Activated CD8-positive, alpha-beta T cell treated with anti-CD3 and anti-CD28 coated beads, Interleukin-2, amount 10 ng/mL, durations not matched to agents 7 days and 5 days (primary cell): ENCODE data around the gene PRKAR1A. TPM values are rescaled to one million over a fixed set of nuclear protein-coding genes. Genes with fewer than 3 reads are reported as not detected.
A peak's percentile ranks its signal among the peaks of the same experiment; 100 is the strongest.

Source experiments
- ATAC-seq: fragments of 150-1000 bp; cut with Tn5 transposase; one replicate; pipeline ENCODE4 v1.10.0; 2021; ENCODE audit warnings: moderate library complexity
- CTCF ChIA-PET: fragments of 350-600 bp; sonication (Branson Sonifier 250); formaldehyde crosslinking; loops from one replicate; lab custom pipeline; 2021; ENCODE audit warnings: antibody characterized with exemption; lab: Charles Lee
- POLR2A ChIA-PET: fragments of 350-600 bp; sonication (Branson Sonifier 250); formaldehyde crosslinking; loops from one replicate; lab custom pipeline; 2021; ENCODE audit warnings: antibody characterized with exemption; lab: Charles Lee
- DNase-seq: peaks from one replicate; pipeline ENCODE4 v3.0.0-alpha.2; 2020
- H3K27ac Mint-ChIP-seq: one replicate; pipeline ENCODE4 v1.8.0; 2021; ENCODE audit warnings: mild to moderate bottlenecking, mixed read lengths
- H3K27me3 Mint-ChIP-seq: one replicate; pipeline ENCODE4 v1.8.0; 2021; ENCODE audit warnings: low read depth, mixed read lengths
- H3K36me3 Mint-ChIP-seq: one replicate; pipeline ENCODE4 v1.8.0; 2021; ENCODE audit warnings: low read depth, mixed read lengths
- H3K4me1 Mint-ChIP-seq: one replicate; pipeline ENCODE4 v1.8.0; 2021; ENCODE audit warnings: low read depth, mixed read lengths
- H3K4me3 Mint-ChIP-seq: one replicate; pipeline ENCODE4 v1.8.0; 2021; ENCODE audit warnings: mild to moderate bottlenecking, mixed read lengths
- H3K9me3 Mint-ChIP-seq: one replicate; pipeline ENCODE4 v1.8.0; 2022; ENCODE audit warnings: mixed read lengths; ENCODE audit not compliant: insufficient read depth
- total RNA-seq, 2 experiments: library from RNA; stranded (reverse); gene quantifications; one replicate each; pipeline ENCODE4 v1.2.3, GENCODE V29; 2021

Gene PRKAR1A
- total RNA-seq = 100 to 1,000 TPM; 210 to 221 TPM

DNA sequence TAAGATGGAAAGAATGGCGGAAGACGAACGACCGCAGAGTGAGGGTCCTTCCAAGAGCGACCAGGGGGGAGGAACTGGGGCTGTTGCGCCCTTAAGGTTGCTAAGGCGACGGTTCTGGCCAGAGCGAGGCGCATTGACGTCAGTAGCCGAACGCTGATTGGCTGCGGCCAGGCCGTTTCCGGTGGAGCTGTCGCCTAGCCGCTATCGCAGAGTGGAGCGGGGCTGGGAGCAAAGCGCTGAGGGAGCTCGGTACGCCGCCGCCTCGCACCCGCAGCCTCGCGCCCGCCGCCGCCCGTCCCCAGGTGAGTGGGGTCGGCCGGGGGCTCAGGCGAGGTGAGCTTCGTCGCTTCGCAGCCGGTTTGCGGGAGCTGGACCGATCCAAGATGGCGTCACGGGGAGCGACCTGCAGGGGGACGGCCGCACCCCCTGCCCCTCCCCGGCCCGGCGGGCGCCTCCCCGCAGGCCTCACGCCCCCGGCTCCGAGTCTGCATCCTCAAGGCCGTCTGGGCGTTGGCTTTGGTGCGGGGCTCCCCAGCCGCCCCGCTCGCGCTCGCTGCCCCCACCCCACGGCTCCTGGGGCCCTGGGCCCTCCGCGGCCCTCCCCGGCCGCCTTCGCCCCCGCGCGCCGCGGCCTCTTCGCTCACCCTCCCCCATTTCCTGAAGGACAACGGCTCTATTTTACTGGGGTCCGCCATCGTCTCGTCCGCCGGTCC, at the start of gene PRKAR1A:
PRKAR1A (plus strand) TSS at position 184 of the 713 bp plus-strand sequence. CDS start 2,970 bp downstream, outside the sequence.
- peak; percentile 85 for ATAC-seq
- peak within 1 kb of the TSS; percentile 94 for H3K4me3 Mint-ChIP-seq
- H3K27me3 Mint-ChIP-seq = no peaks in the 10 kb centered on the region
- CTCF ChIA-PET = interaction anchor here (1.0 to 1.2 kb wide), 5 partner anchors 10 to 102 kb away, joined by 3 to 6 read pairs (median 4); no protein-coding TSS in a partner anchor
- POLR2A ChIA-PET = interaction anchor here (0.6 to 2.3 kb wide), 11 partner anchors 11 to 452 kb away, joined by 3 to 16 read pairs (median 4); partner anchors contain the start of genes ARSG, SLC16A6 and WIPI1
- peaks cover 62% of the 10 kb centered on the region for H3K4me1 Mint-ChIP-seq
- H3K36me3 Mint-ChIP-seq = peaks cover 40% of the 10 kb centered on the region
- DNase-seq = peak; percentile 96
- H3K27ac Mint-ChIP-seq = peak within 1 kb of the TSS; percentile 99
- no peaks in the 10 kb centered on the region for H3K9me3 Mint-ChIP-seq

- Mint-ChIP-seq H3K4me1 (peaks cover 53% of the 10 kb centered on the region), H3K27ac (no peak overlapping the region), H3K9me3 (no peaks in the 10 kb centered on the region), H3K27me3 (peaks cover 8% of the 10 kb centered on the region), H3K4me3 (no peak overlapping the region), H3K36me3 (no peaks in the 10 kb centered on the region)
- POLR2A ChIA-PET = interaction anchor here (1.4 to 3.9 kb wide), 2 partner anchors 49 to 215 kb away, joined by 5 to 31 read pairs; partner anchors contain the start of genes AMZ2 and PRKAR1A
- DNase-seq = no peak
- CTCF ChIA-PET = interaction anchor here (0.6 to 13.4 kb wide), 16 partner anchors 10 to 576 kb away, joined by 3 to 126 read pairs (median 4); partner anchors contain the start of gene PRKAR1A
- no peak for ATAC-seq
Measured at GRCh38 chr17:68463211-68464019, 48.8 kb upstream of the PRKAR1A start.

GRCh38 chr17:68468334-68468733, 43.9 kb upstream of the PRKAR1A start:
- Mint-ChIP-seq H3K4me1 (peaks cover 10% of the 10 kb centered on the region), H3K36me3 (no peaks in the 10 kb centered on the region), H3K27me3 (peaks cover 21% of the 10 kb centered on the region), H3K4me3 (no peak overlapping the region), H3K27ac (no peak overlapping the region), H3K9me3 (no peaks in the 10 kb centered on the region)
- DNase-seq (no peak), ATAC-seq (no peak)
- ChIA-PET CTCF (interaction anchor here (1.0 to 13.4 kb wide), 10 partner anchors 11 to 411 kb away, joined by 3 to 126 read pairs (median 15); partner anchors contain the start of gene WIPI1), POLR2A (interaction anchor here (0.7 kb wide), 1 partner anchor 92 kb away, joined by 3 read pairs; no protein-coding TSS in a partner anchor)

DNA sequence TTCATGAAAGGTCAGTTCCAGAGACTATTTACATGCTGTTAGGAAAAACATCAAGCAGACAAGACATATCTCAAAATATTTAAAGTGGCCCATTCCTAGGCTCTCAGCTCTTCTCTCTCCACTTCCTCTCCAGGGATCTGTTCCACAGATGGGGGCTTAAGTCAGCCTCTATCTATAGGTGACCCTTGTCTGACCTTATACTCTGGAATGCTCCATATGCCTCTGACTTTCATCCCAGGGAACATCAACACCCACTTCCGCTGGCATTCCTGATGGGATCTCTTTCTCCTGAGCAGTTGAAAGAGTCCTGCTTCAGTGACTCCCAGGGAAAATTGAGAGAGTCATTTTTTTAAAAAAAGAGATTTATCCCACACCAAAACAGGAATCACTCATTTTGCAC, 43.4 kb upstream of the PRKAR1A start:
- H3K27ac Mint-ChIP-seq = no peak overlapping the region
- no peaks in the 10 kb centered on the region for H3K36me3 Mint-ChIP-seq
- ChIA-PET POLR2A (no interaction called here), CTCF (interaction anchor here (1.0 to 13.4 kb wide), 9 partner anchors 11 to 412 kb away, joined by 3 to 126 read pairs (median 17); partner anchors contain the start of gene WIPI1)
- ATAC-seq (no peak), DNase-seq (no peak)
- H3K4me3 Mint-ChIP-seq = no peak overlapping the region
- H3K4me1 Mint-ChIP-seq = peaks cover 8% of the 10 kb centered on the region
- no peaks in the 10 kb centered on the region for H3K9me3 Mint-ChIP-seq
- H3K27me3 Mint-ChIP-seq = peaks cover 24% of the 10 kb centered on the region

- ATAC-seq = no peak
- no peaks in the 10 kb centered on the region for H3K9me3 Mint-ChIP-seq
- POLR2A ChIA-PET = interaction anchor here (1.3 kb wide), 1 partner anchor 18 kb away, joined by 3 read pairs; no protein-coding TSS in a partner anchor
Measured at GRCh38 chr17:68470961-68471360, 41.3 kb upstream of the PRKAR1A start.

DNA sequence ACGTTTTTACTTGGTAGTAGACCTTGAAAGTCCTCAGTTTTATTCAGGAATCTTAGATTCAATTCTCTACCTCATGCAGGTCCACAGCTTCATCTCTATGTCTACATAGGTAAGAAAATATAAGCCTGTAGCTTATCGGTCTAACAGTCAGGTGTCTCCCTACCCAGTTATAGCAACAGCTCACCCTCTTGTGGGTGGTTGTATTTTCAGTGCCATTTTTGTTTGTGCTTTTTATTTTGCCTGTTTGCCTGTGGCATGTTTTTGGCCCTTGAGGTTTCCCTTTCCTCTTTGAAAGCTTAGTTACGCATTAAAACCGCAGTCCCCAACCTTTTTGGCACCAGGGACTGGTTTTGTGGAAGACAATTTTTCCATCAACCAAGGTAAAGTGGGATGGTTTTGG, 31.3 kb upstream of the PRKAR1A start:
- Mint-ChIP-seq H3K27ac (no peak overlapping the region), H3K4me1 (peaks cover 7% of the 10 kb centered on the region), H3K36me3 (peaks cover 11% of the 10 kb centered on the region), H3K9me3 (peaks cover 5% of the 10 kb centered on the region), H3K4me3 (no peak overlapping the region), H3K27me3 (peaks cover 39% of the 10 kb centered on the region)
- no peak for DNase-seq
- CTCF ChIA-PET = interaction anchor here (1.0 to 3.9 kb wide), 3 partner anchors 14 to 133 kb away, joined by 4 to 22 read pairs (median 7); no protein-coding TSS in a partner anchor
- POLR2A ChIA-PET = no interaction called here
- no peak for ATAC-seq

More at GRCh38 chr17:68470961-68471360, 41.3 kb upstream of the PRKAR1A start:
- H3K4me1 Mint-ChIP-seq = peaks cover 3% of the 10 kb centered on the region
- H3K27me3 Mint-ChIP-seq = peaks cover 24% of the 10 kb centered on the region
- CTCF ChIA-PET = interaction anchor here (0.7 to 1.7 kb wide), 5 partner anchors 12 to 224 kb away, joined by 3 to 8 read pairs (median 3); no protein-coding TSS in a partner anchor
- DNase-seq = no peak
- H3K36me3 Mint-ChIP-seq = no peaks in the 10 kb centered on the region
- no peak overlapping the region for H3K4me3 Mint-ChIP-seq
- no peak overlapping the region for H3K27ac Mint-ChIP-seq

DNA sequence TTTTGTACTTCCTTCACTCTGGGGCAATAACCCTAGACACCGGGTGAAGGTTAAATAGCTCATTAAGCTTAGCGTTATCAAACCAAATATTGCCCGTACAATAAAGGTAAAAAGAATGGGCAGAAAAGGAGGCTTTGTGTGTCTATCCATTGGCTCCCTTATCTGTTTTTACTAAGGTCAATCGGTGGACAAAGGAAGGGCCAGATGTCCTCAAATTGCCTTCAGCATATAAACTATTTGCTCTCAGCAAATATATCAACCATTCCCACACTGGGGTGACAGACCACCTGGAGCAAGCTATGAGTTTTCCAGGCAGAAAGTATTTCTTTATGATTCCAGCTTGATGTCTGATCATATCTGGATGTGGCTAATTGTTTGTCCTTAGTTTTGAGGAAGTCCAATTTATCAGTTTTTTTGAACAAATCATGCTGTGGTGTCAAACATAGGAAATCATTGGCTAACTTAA, 29.6 kb upstream of the PRKAR1A start:
- no peak for ATAC-seq
- ChIA-PET POLR2A (interaction anchor here (0.5 kb wide), 1 partner anchor 941 kb away, joined by 3 read pairs; no protein-coding TSS in a partner anchor), CTCF (interaction anchor here (0.8 to 3.9 kb wide), 3 partner anchors 11 to 15 kb away, joined by 3 to 22 read pairs (median 3); no protein-coding TSS in a partner anchor)
- DNase-seq = no peak
- Mint-ChIP-seq H3K9me3 (peaks cover 5% of the 10 kb centered on the region), H3K27me3 (peaks cover 36% of the 10 kb centered on the region), H3K4me1 (peaks cover 24% of the 10 kb centered on the region), H3K36me3 (peaks cover 11% of the 10 kb centered on the region), H3K27ac (no peak overlapping the region), H3K4me3 (no peak overlapping the region)

DNA sequence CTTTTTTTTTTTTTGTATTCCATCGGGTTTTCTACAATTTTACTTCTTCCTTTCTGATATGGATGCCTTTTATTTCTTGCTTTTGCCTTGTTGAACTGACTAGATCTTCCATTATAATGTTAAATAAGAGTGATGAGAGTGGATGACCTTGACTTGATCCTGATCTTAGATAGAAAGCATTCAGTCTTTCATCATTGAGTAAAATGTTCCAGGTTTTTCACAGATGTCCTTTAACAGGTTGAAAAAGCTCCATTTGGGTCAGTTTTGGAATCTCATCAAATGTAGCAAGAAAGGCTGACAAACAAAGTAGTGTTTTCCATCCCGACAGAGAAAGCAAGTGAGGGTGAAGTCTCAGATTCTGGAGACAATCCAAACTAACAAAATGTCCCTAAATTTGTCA, 27.8 kb upstream of the PRKAR1A start:
- CTCF ChIA-PET = interaction anchor here (3.9 kb wide), 1 partner anchor 17 kb away, joined by 22 read pairs; no protein-coding TSS in a partner anchor
- Mint-ChIP-seq H3K36me3 (peaks cover 8% of the 10 kb centered on the region), H3K9me3 (peaks cover 3% of the 10 kb centered on the region), H3K4me3 (no peak overlapping the region), H3K27me3 (peaks cover 36% of the 10 kb centered on the region), H3K4me1 (peaks cover 34% of the 10 kb centered on the region), H3K27ac (no peak overlapping the region)
- DNase-seq = no peak
- POLR2A ChIA-PET = no interaction called here
- ATAC-seq = no peak

GRCh38 chr17:68489919-68490318, 22.3 kb upstream of the PRKAR1A start:
- H3K9me3 Mint-ChIP-seq = no peaks in the 10 kb centered on the region
- H3K4me1 Mint-ChIP-seq = peaks cover 40% of the 10 kb centered on the region
- peaks cover 17% of the 10 kb centered on the region for H3K27me3 Mint-ChIP-seq
- H3K36me3 Mint-ChIP-seq = no peaks in the 10 kb centered on the region
- H3K27ac Mint-ChIP-seq = no peak overlapping the region
- DNase-seq = no peak
- ChIA-PET POLR2A (no interaction called here), CTCF (interaction anchor here (2.8 kb wide), 1 partner anchor 8 kb away, joined by 22 read pairs; no protein-coding TSS in a partner anchor)
- no peak for ATAC-seq
- H3K4me3 Mint-ChIP-seq = no peak overlapping the region

GRCh38 chr17:68491381-68492231, 20.6 kb upstream of the PRKAR1A start:
- POLR2A ChIA-PET = no interaction called here
- ATAC-seq (no peak), DNase-seq (no peak)
- CTCF ChIA-PET = no interaction called here
- Mint-ChIP-seq H3K4me3 (no peak overlapping the region), H3K4me1 (peaks cover 38% of the 10 kb centered on the region), H3K9me3 (no peaks in the 10 kb centered on the region), H3K27me3 (peaks cover 3% of the 10 kb centered on the region), H3K27ac (no peak overlapping the region), H3K36me3 (peaks cover 3% of the 10 kb centered on the region)
